Endothelial cell of umbilical vein (primary cell): Measurements from ENCODE around the gene ARL10. TPM values are rescaled to one million over a fixed set of nuclear protein-coding genes. Genes with fewer than 3 reads are reported as not detected.

Experiments
- BruUV-seq: library from RNA; stranded (reverse); fragments of 400-500 nt; replicated peaks from 2 replicates; lab custom pipeline; 2021; lab: Mats Ljungman, UMichigan
- CTCF ChIA-PET: fragments of 300-600, 350-600 bp; sonication (Branson Sonifier 250); formaldehyde crosslinking; loops from one replicate; lab custom pipeline; 2021; ENCODE audit warnings: antibody characterized with exemption, inconsistent platforms; lab: Charles Lee
- POLR2A ChIA-PET: fragments of 300-600, 350-600 bp; sonication (Branson Sonifier 250); formaldehyde crosslinking; loops from one replicate; lab custom pipeline; 2021; ENCODE audit warnings: antibody characterized with exemption, inconsistent platforms; lab: Charles Lee
- DNase-seq: peaks from one replicate; pipeline ENCODE4 v3.0.0-alpha.2; 2011; ENCODE audit warnings: low read depth, low spot score
- FAIRE-seq: peaks from 2 replicates; lab custom pipeline; 2011; peaks lifted over from hg19 to GRCh38; lab: Jason Lieb, UNC
- H2AFZ ChIP-seq: 2 replicates; pipeline ENCODE4 v1.6.0; 2012; ENCODE audit warnings: low read depth, low read length, control low read depth, inconsistent platforms
- H3K27ac ChIP-seq: 2 replicates; pipeline ENCODE4 v1.5.1; 2011; ENCODE audit warnings: low read depth, mild to moderate bottlenecking, control low read depth, low read length, moderate library complexity; ENCODE audit not compliant: insufficient read depth
- H3K27me3 ChIP-seq, 2 experiments: 2 replicates each; pipeline versions ENCODE4 v1.6.0 to v1.6.1; 2011; ENCODE audit warnings: low read length in 2 of 2, mixed read lengths in 1 of 2; ENCODE audit not compliant: control insufficient read depth in 2 of 2, insufficient read depth in 2 of 2
- H3K36me3 ChIP-seq, 2 experiments: 2 replicates in 1 of 2; 3 replicates in 1 of 2; pipeline ENCODE4 v1.5.1; 2011; ENCODE audit warnings: low read length in 2 of 2, mild to moderate bottlenecking in 1 of 2, moderate library complexity in 1 of 2; ENCODE audit not compliant: control insufficient read depth in 2 of 2, insufficient read depth in 2 of 2; ENCODE audit errors: extremely low read depth in 1 of 2
- H3K4me1 ChIP-seq: 3 replicates; pipeline ENCODE4 v1.5.1; 2011; ENCODE audit warnings: mild to moderate bottlenecking, low read length; ENCODE audit not compliant: control insufficient read depth, insufficient read depth; ENCODE audit errors: extremely low read depth
- H3K4me2 ChIP-seq: 2 replicates; pipeline ENCODE4 v1.6.1; 2011; ENCODE audit warnings: low read length, control low read depth, mixed read lengths; ENCODE audit not compliant: insufficient read depth
- H3K4me3 ChIP-seq, 3 experiments: fragments of 200-600 bp in 1 of 3; sonication (generic), shearing (Covaris generic) in 1 of 3; replicated peaks in 1 of 3; 2 replicates each; pipeline ENCODE4 v1.5.1; 2011 to 2016; ENCODE audit warnings: control low read depth in 3 of 3, low read length in 3 of 3, mild to moderate bottlenecking in 2 of 3, inconsistent platforms in 1 of 3, low read depth in 1 of 3, moderate library complexity in 1 of 3; ENCODE audit not compliant: insufficient read depth in 1 of 3
- H3K79me2 ChIP-seq: 2 replicates; pipeline ENCODE4 v1.6.0; 2012; ENCODE audit warnings: low read length, inconsistent platforms; ENCODE audit not compliant: control insufficient read depth, insufficient read depth
- H3K9ac ChIP-seq: replicated peaks from 2 replicates; pipeline ENCODE3; 2011; ENCODE audit warnings: low read length, control low read depth; ENCODE audit not compliant: insufficient read depth; ENCODE audit errors: extremely low read depth
- H3K9me1 ChIP-seq: replicated peaks from 3 replicates; pipeline ENCODE4 v1.6.0; 2011; ENCODE audit warnings: mild to moderate bottlenecking, low read length; ENCODE audit not compliant: control insufficient read depth, insufficient read depth; ENCODE audit errors: extremely low read depth
- H3K9me3 ChIP-seq: replicated peaks from 2 replicates; pipeline ENCODE4 v1.5.1; 2012; ENCODE audit warnings: low read length, inconsistent platforms; ENCODE audit not compliant: control insufficient read depth, insufficient read depth
- H4K20me1 ChIP-seq: replicated peaks from 2 replicates; pipeline ENCODE3; 2011; ENCODE audit warnings: mild to moderate bottlenecking, low read length; ENCODE audit not compliant: control insufficient read depth, insufficient read depth; ENCODE audit errors: extremely low read depth
- CTCF ChIP-seq, 2 donors: IDR thresholded peaks; 1 replicate in 1 of 2; 2 replicates in 1 of 2; pipeline ENCODE4 v1.5.1; 2011; ENCODE audit warnings: low read length in 2 of 2, mild to moderate bottlenecking in 2 of 2, moderate library complexity in 2 of 2, control low read depth in 1 of 2, inconsistent platforms in 1 of 2, low read depth in 1 of 2; ENCODE audit not compliant: insufficient read depth in 1 of 2; ENCODE audit errors: extremely low read depth in 1 of 2
- EZH2 ChIP-seq: IDR thresholded peaks from 2 replicates; pipeline ENCODE4 v1.6.1; 2012; ENCODE audit warnings: borderline replicate concordance, low read depth, mild to moderate bottlenecking, moderate library complexity, low read length, inconsistent platforms; ENCODE audit not compliant: severe bottlenecking
- FOS ChIP-seq: IDR thresholded peaks from 2 replicates; pipeline ENCODE4 v1.6.1; 2011; ENCODE audit warnings: mild to moderate bottlenecking, low read length, moderate library complexity, borderline replicate concordance; ENCODE audit not compliant: insufficient read depth
- GATA2 ChIP-seq: IDR thresholded peaks from 2 replicates; pipeline ENCODE4 v1.7.0; 2011; ENCODE audit warnings: low read depth, mild to moderate bottlenecking, moderate library complexity, mixed read lengths, low read length; ENCODE audit not compliant: insufficient read length, insufficient read depth
- JUN ChIP-seq: IDR thresholded peaks from 2 replicates; pipeline ENCODE4 v1.6.1; 2011; ENCODE audit warnings: borderline replicate concordance, low read depth; ENCODE audit not compliant: insufficient read length, insufficient read depth
- MAX ChIP-seq: IDR thresholded peaks from 2 replicates; pipeline ENCODE4 v1.6.1; 2011; ENCODE audit not compliant: insufficient read depth, insufficient read length
- MYC ChIP-seq: IDR thresholded peaks from one replicate; pipeline ENCODE4 v1.6.1; 2011; ENCODE audit warnings: mild to moderate bottlenecking, low read depth, low read length
- POLR2A ChIP-seq: IDR thresholded peaks from 2 replicates; pipeline ENCODE4 v1.6.1; 2012; ENCODE audit warnings: low read depth, mild to moderate bottlenecking, control low read depth, low read length
- POLR2AphosphoS5 ChIP-seq: IDR thresholded peaks from 2 replicates; pipeline ENCODE4 v1.6.1; 2012; ENCODE audit warnings: low read depth, mild to moderate bottlenecking, control low read depth, low read length, moderate library complexity; ENCODE audit not compliant: insufficient read depth
- dilution Hi-C: fragments of 300-500 bp; cut with MboI; formaldehyde crosslinking; loops from one replicate; pipeline ENCODE4 v1.15.0; 2019; ENCODE audit warnings: low sequenced_read_pairs; ENCODE audit not compliant: extremely low pct_ligation_motif_present
- intact Hi-C: fragments of 100-400 bp; cut with micrococcal nuclease; formaldehyde crosslinking; loops from one replicate; pipeline ENCODE4 v1.10.0; 2022
- polyA plus RNA-seq, 4 experiments: library from polyadenylated mRNA; depleted of rRNA in 3 of 4; stranded (reverse) in 3 of 4; unstranded in 1 of 4; fragments of >200 nt; gene quantifications; 2 replicates each; pipeline versions ENCODE4 v1.2.1 to v1.2.3, GENCODE V29; 2011 to 2012; ENCODE audit warnings: missing spikeins in 1 of 4
- total RNA-seq: library from RNA; stranded (reverse); gene quantifications from 2 replicates; pipeline ENCODE4 v1.2.3, GENCODE V29; 2021

ARL10 gene
- total and polyA plus RNA-seq, 2 donors (not counting 3 experiments of a cell fraction or from before 2014, with no cell fraction given) = 7.7 to 20.7 TPM

- H3K9me1 ChIP-seq = no peaks in the 10 kb centered on the region
- FAIRE-seq (no peak), DNase-seq (no peak)
- H3K4me2 ChIP-seq = no peak overlapping the region
- H3K9me3 ChIP-seq = no peaks in the 10 kb centered on the region
- no peak overlapping the region for H3K27ac ChIP-seq
- H3K36me3 ChIP-seq = peaks cover 2 to 6% of the 10 kb centered on the region in 2 experiments
- no peak overlapping the region for H3K9ac ChIP-seq
- no peak overlapping the region for H3K4me3 ChIP-seq
- TF ChIP-seq MYC (no peak), MAX (no peak), FOS (no peak), GATA2 (no peak), JUN (no peak), POLR2AphosphoS5 (no peak), POLR2A (no peak), EZH2 (no peak), CTCF (IDR thresholded peaks at IDR 0.05; ENCODE audit: extremely low read depth in 1 of 2, insufficient read depth in 1 of 2, low read depth in 1 of 2, low read length in 2 of 2) (no peak)
- dilution Hi-C loops (no loop called here), intact Hi-C loops (no loop called here)
- H2AFZ ChIP-seq = no peak overlapping the region
- BruUV-seq = no TSS peak
- no peaks in the 10 kb centered on the region for H4K20me1 ChIP-seq
- no peaks in the 10 kb centered on the region for H3K4me1 ChIP-seq
- H3K79me2 ChIP-seq = no peaks in the 10 kb centered on the region
- no peaks in the 10 kb centered on the region for H3K27me3 ChIP-seq
- POLR2A ChIA-PET = no interaction called here
- CTCF ChIA-PET = no interaction called here
Observed at GRCh38 chr5:176320577-176320976, 44.7 kb upstream of the ARL10 start.
